ENCODE data around the gene GPRIN2. TPM values are rescaled to one million over a fixed set of nuclear protein-coding genes. Genes with fewer than 3 reads are reported as not detected.

The GPRIN2 gene
- polyA plus RNA-seq, 1 of the 3 experiments (the other 2 are of a cell fraction), result 0.03 TPM

- WGBS (ENCODE audit: low lambda C conversion rate), result 67% methylated on average over 7 of the region's 7 CpGs
- DNase-seq, result peak; percentile 45
- POLR2A ChIA-PET, result no interaction called here
Measured at GRCh38 chr10:46526682-46527038, 29.8 kb downstream of the GPRIN2 start.

GRCh38 chr10:46525824-46526681, 30.4 kb downstream of the GPRIN2 start:
- Histone ChIP-seq H4K20me1 (ENCODE audit: insufficient read depth) (no peaks in the 10 kb centered on the region), H3K9me3 (no peaks in the 10 kb centered on the region), H3K4me1 (ENCODE audit: control insufficient read depth in 1 of 2, insufficient read depth in 2 of 2, low read depth in 1 of 2, low read length in 1 of 2) (peaks cover 15 to 21% of the 10 kb centered on the region in 2 experiments; a peak in 3 of 4 replicates), H2AFZ (ENCODE audit: low read depth) (no peak overlapping the region), H3K9ac (no peak overlapping the region), H3F3A (replicated peaks; ENCODE audit: insufficient read depth) (peaks cover 14% of the 10 kb centered on the region), H3K27me3 (ENCODE audit: insufficient read depth) (no peaks in the 10 kb centered on the region), H3K36me3 (replicated peaks in 1 of 2; ENCODE audit: control insufficient read depth in 1 of 2, insufficient read depth in 2 of 2, low read length in 1 of 2) (no peaks in the 10 kb centered on the region), H3K79me2 (ENCODE audit: insufficient read depth) (no peaks in the 10 kb centered on the region), H3K27ac (ENCODE audit: low read depth in 2 of 2, low read length in 1 of 2) (no peak overlapping the region), H3K9me2 (no peaks in the 10 kb centered on the region), H3K4me2 (no peak overlapping the region), H3K4me3 (ENCODE audit: low read depth in 2 of 2, low read length in 1 of 2) (no peak overlapping the region)
- no peak for DNase-seq
- ChIA-PET CTCF (no interaction called here), POLR2A (no interaction called here)
- WGBS (ENCODE audit: low lambda C conversion rate), result 80% methylated on average over 4 of the region's 4 CpGs
- TF ChIP-seq RCOR1 (IDR thresholded peaks at IDR 0.05; ENCODE audit: low read length) (no peak), USF2 (IDR thresholded peaks at IDR 0.05; ENCODE audit: borderline replicate concordance, low read depth, low read length) (no peak), IRF3 (IDR thresholded peaks at IDR 0.05; ENCODE audit: low read depth, low read length) (no peak), TCF12 (IDR thresholded peaks at IDR 0.05) (no peak), TAF1 (IDR thresholded peaks at IDR 0.05; ENCODE audit: borderline replicate concordance, low read depth, low read length) (no peak), NRF1 (IDR thresholded peaks at IDR 0.05; ENCODE audit: low read depth, low read length) (no peak), GABPA (IDR thresholded peaks at IDR 0.05; ENCODE audit: low read depth) (no peak), USF1 (IDR thresholded peaks at IDR 0.05; ENCODE audit: borderline replicate concordance, low read depth) (no peak), YY1 (IDR thresholded peaks at IDR 0.05; ENCODE audit: low read depth) (no peak), MAX (IDR thresholded peaks at IDR 0.05; ENCODE audit: low read depth) (no peak), CHD2 (IDR thresholded peaks at IDR 0.05; ENCODE audit: low read length, partially characterized antibody) (no peak), CTCF (IDR thresholded peaks at IDR 0.05) (no peak), MEF2A (IDR thresholded peaks at IDR 0.05; ENCODE audit: borderline replicate concordance, low read depth) (no peak)

More at GRCh38 chr10:46526682-46527038, 29.8 kb downstream of the GPRIN2 start:
- CTCF ChIA-PET, result interaction anchor here (1.9 kb wide), 1 partner anchor 13 kb away, joined by 14 read pairs; no protein-coding TSS in a partner anchor
- Histone ChIP-seq H3K27me3 (ENCODE audit: insufficient read depth) (no peaks in the 10 kb centered on the region), H3F3A (replicated peaks; ENCODE audit: insufficient read depth) (peaks cover 14% of the 10 kb centered on the region), H3K4me3 (ENCODE audit: low read depth in 2 of 2, low read length in 1 of 2) (no peak overlapping the region), H3K4me1 (ENCODE audit: control insufficient read depth in 1 of 2, insufficient read depth in 2 of 2, low read depth in 1 of 2, low read length in 1 of 2) (peaks cover 15 to 21% of the 10 kb centered on the region in 2 experiments; a peak in 3 of 4 replicates), H4K20me1 (ENCODE audit: insufficient read depth) (no peaks in the 10 kb centered on the region), H3K9ac (no peak overlapping the region), H3K27ac (ENCODE audit: low read depth in 2 of 2, low read length in 1 of 2) (no peak overlapping the region), H3K36me3 (replicated peaks in 1 of 2; ENCODE audit: control insufficient read depth in 1 of 2, insufficient read depth in 2 of 2, low read length in 1 of 2) (no peaks in the 10 kb centered on the region), H3K9me3 (no peaks in the 10 kb centered on the region), H3K4me2 (no peak overlapping the region), H3K9me2 (no peaks in the 10 kb centered on the region), H2AFZ (ENCODE audit: low read depth) (no peak overlapping the region), H3K79me2 (ENCODE audit: insufficient read depth) (no peaks in the 10 kb centered on the region)
- TF ChIP-seq NFIC (IDR thresholded peaks at IDR 0.05; ENCODE audit: borderline replicate concordance) (no peak), POLR2AphosphoS5 (IDR thresholded peaks at IDR 0.05; ENCODE audit: low read depth, low read length) (no peak), TEAD4 (IDR thresholded peaks at IDR 0.05; ENCODE audit: borderline replicate concordance, insufficient read depth) (no peak), RAD21 (IDR thresholded peaks at IDR 0.05; ENCODE audit: low read length) (no peak), EP300 (IDR thresholded peaks at IDR 0.05; ENCODE audit: borderline replicate concordance in 1 of 2, low read depth in 1 of 2, low read length in 1 of 2) (no peak), FOXJ3 (CRISPR knock-in tag; IDR thresholded peaks at IDR 0.05) (no peak), RXRA (IDR thresholded peaks at IDR 0.05; ENCODE audit: borderline replicate concordance, low read depth) (no peak)

All from SK-N-SH (cell line).